Tibial artery (tissue), 4 donors: ENCODE measurements around the gene FZD1.

ENCODE experiments used
- DNase-seq, 2 donors: peaks; one replicate each; pipeline ENCODE4 v3.0.0-alpha.2; 2019
- H3K27ac ChIP-seq, 2 donors: fragments of 200-600 bp; sonication (generic) in 1 of 2; 1 replicate in 1 of 2; 2 replicates in 1 of 2; pipeline ENCODE4 v1.5.1; 2018 to 2019; ENCODE audit warnings: mild to moderate bottlenecking in 1 of 2
- H3K27me3 ChIP-seq, 2 donors: fragments of 200-600 bp; sonication (generic) in 1 of 2; one replicate each; pipeline versions ENCODE4 v1.5.1 to v1.6.0; 2016 to 2019
- H3K36me3 ChIP-seq, 3 donors: fragments of 200-600 bp; sonication (generic) in 2 of 3; one replicate each; pipeline ENCODE4 v1.5.1; 2016 to 2019; ENCODE audit warnings: mild to moderate bottlenecking in 2 of 3
- H3K4me1 ChIP-seq, 4 donors: fragments of 200-600 bp; sonication (generic) in 2 of 4; 1 replicate in 3 of 4; 2 replicates in 1 of 4; pipeline ENCODE4 v1.5.1; 2016 to 2019
- H3K4me3 ChIP-seq, 2 donors: fragments of 200-600 bp; sonication (generic) in 1 of 2; 1 replicate in 1 of 2; 2 replicates in 1 of 2; pipeline ENCODE4 v1.5.1; 2018 to 2019; ENCODE audit warnings: mild to moderate bottlenecking in 2 of 2
- H3K9me3 ChIP-seq, 3 donors: fragments of 200-600 bp; sonication (generic) in 1 of 3; one replicate each; pipeline ENCODE4 v1.5.1; 2016 to 2019
- CTCF ChIP-seq, 2 experiments: fragments of 200-600 bp in 1 of 2; fragments of 450-650 bp in 1 of 2; IDR thresholded peaks; one replicate each; pipeline ENCODE4 v1.5.1; 2017 to 2019; ENCODE audit warnings: antibody characterized with exemption in 2 of 2, mild to moderate bottlenecking in 1 of 2, moderate library complexity in 1 of 2
- intact Hi-C: fragments of 100-400 bp; cut with DNase I; formaldehyde crosslinking; loops from one replicate; pipeline ENCODE4 v1.15.0; 2023; ENCODE audit warnings: low total_unique reads

Gene FZD1

GRCh38 chr7:91240376-91240941, 23.8 kb upstream of the FZD1 start:
- DNase-seq: no peak
- H3K36me3 ChIP-seq: no peaks in the 10 kb centered on the region
- no peaks in the 10 kb centered on the region for H3K9me3 ChIP-seq
- H3K4me3 ChIP-seq: no peak overlapping the region
- no peak overlapping the region for H3K27ac ChIP-seq
- no peaks in the 10 kb centered on the region for H3K27me3 ChIP-seq
- no peak for TF ChIP-seq CTCF (IDR thresholded peaks at IDR 0.05)
- H3K4me1 ChIP-seq: peaks cover 0 to 7% (median 0%) of the 10 kb centered on the region in 4 donors
- intact Hi-C loops: no loop called here

GRCh38 chr7:91242097-91242844, 22.0 kb upstream of the FZD1 start:
- no peak for TF ChIP-seq CTCF (IDR thresholded peaks at IDR 0.05)
- no peak for DNase-seq
- Histone ChIP-seq H3K4me3 (no peak overlapping the region), H3K27ac (no peak overlapping the region), H3K27me3 (no peaks in the 10 kb centered on the region), H3K9me3 (no peaks in the 10 kb centered on the region), H3K4me1 (peaks cover 0 to 7% (median 0%) of the 10 kb centered on the region in 4 donors), H3K36me3 (no peaks in the 10 kb centered on the region)
- intact Hi-C loops: no loop called here

GRCh38 chr7:91243591-91244301, 20.5 kb upstream of the FZD1 start:
- Histone ChIP-seq H3K27ac (no peak overlapping the region), H3K36me3 (no peaks in the 10 kb centered on the region), H3K9me3 (no peaks in the 10 kb centered on the region), H3K4me3 (no peak overlapping the region), H3K4me1 (peaks cover 0 to 7% (median 0%) of the 10 kb centered on the region in 4 donors), H3K27me3 (no peaks in the 10 kb centered on the region)
- intact Hi-C loops: no loop called here
- DNase-seq: no peak
- TF ChIP-seq CTCF (IDR thresholded peaks at IDR 0.05): no peak

- TF ChIP-seq CTCF (IDR thresholded peaks at IDR 0.05): no peak
- Histone ChIP-seq H3K27me3 (no peaks in the 10 kb centered on the region), H3K4me3 (no peak overlapping the region), H3K9me3 (no peaks in the 10 kb centered on the region), H3K27ac (no peak overlapping the region), H3K36me3 (no peaks in the 10 kb centered on the region), H3K4me1 (peaks cover 0 to 4% (median 0%) of the 10 kb centered on the region in 4 donors)
- DNase-seq: no peak
- intact Hi-C loops: no loop called here
These were observed 16.7 kb upstream of the FZD1 start for GRCh38 chr7:91247500-91247899.

- H3K36me3 ChIP-seq: no peaks in the 10 kb centered on the region
- no peak overlapping the region for H3K4me3 ChIP-seq
- DNase-seq: no peak
- TF ChIP-seq CTCF (IDR thresholded peaks at IDR 0.05): no peak
- no peaks in the 10 kb centered on the region for H3K27me3 ChIP-seq
- no peaks in the 10 kb centered on the region for H3K9me3 ChIP-seq
- peaks cover 0 to 4% (median 0%) of the 10 kb centered on the region in 4 donors for H3K4me1 ChIP-seq
- no peak overlapping the region for H3K27ac ChIP-seq
- intact Hi-C loops: no loop called here
These were observed 15.2 kb upstream of the FZD1 start for GRCh38 chr7:91248996-91249395.
